Right ventricle myocardium superior (tissue), 1 donor: ENCODE measurements around the gene EPHX1. TPM values are rescaled to one million over a fixed set of nuclear protein-coding genes. Genes with fewer than 3 reads are reported as not detected.

Experiments
- total RNA-seq: library from RNA; stranded (reverse); fragmentation: NEBNext Ultra II Directional; extraction: Animal tissue kit (Norgen Biotek cat#: 25700); gene quantifications from one replicate; pipeline ENCODE4 v1.2.1, GENCODE V29; 2021
- donor health status: DM: no; HTN: yes; CAD: no; lungs with severe emphysema.

The EPHX1 gene
- total RNA-seq, 1 donor from 2014 or later: 68.6 TPM

Other genes with a start within 250 kb of the EPHX1 start
- 70.4 TPM for gene ENAH, start 157.0 kb upstream of the EPHX1 start, total RNA-seq
- 188 TPM for gene SRP9, start 32.3 kb upstream of the EPHX1 start, total RNA-seq
- 37.0 TPM for gene TMEM63A, start 72.3 kb downstream of the EPHX1 start, total RNA-seq
- 0.13 TPM for gene LEFTY1, start 79.0 kb downstream of the EPHX1 start, total RNA-seq
- 60.3 TPM for gene PYCR2, start 114.1 kb downstream of the EPHX1 start, total RNA-seq
- 0.24 TPM for gene LEFTY2, start 131.1 kb downstream of the EPHX1 start, total RNA-seq
- gene SDE2, start 189.2 kb downstream of the EPHX1 start, total RNA-seq: 9.4 TPM